Tibial nerve (tissue), 4 donors: Measurements from ENCODE around the gene ST8SIA6. TPM values are rescaled to one million over a fixed set of nuclear protein-coding genes. Genes with fewer than 3 reads are reported as not detected.
"Not testable (repeated sequence)": the region's sequence is repeated elsewhere in the genome, so short reads cannot be mapped to it uniquely, and the experiment has no call there.

Source experiments
- DNase-seq, 2 donors: peaks; one replicate each; pipeline ENCODE4 v3.0.0-alpha.2; 2019; ENCODE audit warnings: low spot score in 2 of 2
- H3K27ac ChIP-seq, 4 donors: fragments of 200-600 bp; sonication (generic) in 3 of 4; one replicate each; pipeline ENCODE4 v1.5.1; 2017 to 2019; ENCODE audit warnings: mild to moderate bottlenecking in 1 of 4
- H3K27me3 ChIP-seq, 2 donors: fragments of 200-600 bp; sonication (generic) in 1 of 2; one replicate each; pipeline versions ENCODE4 v1.5.1 to v1.6.0; 2017 to 2019
- H3K36me3 ChIP-seq, 3 donors: fragments of 200-600 bp; sonication (generic); one replicate each; pipeline ENCODE4 v1.5.1; 2018 to 2019
- H3K4me1 ChIP-seq, 4 donors: fragments of 200-600 bp; sonication (generic) in 3 of 4; one replicate each; pipeline ENCODE4 v1.5.1; 2017 to 2019
- H3K4me3 ChIP-seq, 4 donors: fragments of 200-600 bp; sonication (generic) in 3 of 4; one replicate each; pipeline ENCODE4 v1.5.1; 2017 to 2019; ENCODE audit warnings: mild to moderate bottlenecking in 1 of 4, moderate library complexity in 1 of 4
- H3K9me3 ChIP-seq, 4 donors: fragments of 200-600 bp; sonication (generic) in 3 of 4; one replicate each; pipeline ENCODE4 v1.5.1; 2017 to 2019
- CTCF ChIP-seq, 5 experiments: fragments of 200-600 bp in 3 of 5; fragments of 450-650 bp in 2 of 5; sonication (generic) in 3 of 5; IDR thresholded peaks; one replicate each; pipeline ENCODE4 v1.5.1; 2016 to 2019; ENCODE audit warnings: antibody characterized with exemption in 5 of 5, mild to moderate bottlenecking in 3 of 5, moderate library complexity in 2 of 5
- EP300 ChIP-seq, 2 donors: sonication (generic); formaldehyde crosslinking; IDR thresholded peaks; one replicate each; pipeline ENCODE4 v1.6.1; 2017; ENCODE audit warnings: antibody characterized with exemption in 2 of 2, mild to moderate bottlenecking in 1 of 2
- POLR2A ChIP-seq, 2 donors: fragments of 450-650 bp; IDR thresholded peaks; one replicate each; pipeline ENCODE4 v1.6.1; 2017; ENCODE audit warnings: antibody characterized with exemption in 2 of 2, mild to moderate bottlenecking in 2 of 2, moderate library complexity in 2 of 2
- WGBS, 2 donors: methylation state at CpG; one replicate each; pipeline ENCODE4 v1.1.5; 2018; 5-methylcytosine and 5-hydroxymethylcytosine counted together
- total RNA-seq, 4 donors: library from RNA; depleted of rRNA; stranded (reverse); fragments of >200 nt; gene quantifications; one replicate each; pipeline ENCODE4 v1.1.0, GENCODE V29; 2016

Gene ST8SIA6
- 1 to 10 TPM; 1.9 to 4.2 (median 3.5) TPM for total RNA-seq

- H3K36me3 ChIP-seq, result peaks cover 0 to 11% (median 0%) of the 10 kb centered on the region in 3 donors
- 6 to 9% methylated on average over 13 to 24 of the region's 91 CpGs for WGBS, 2 donors
- H3K27ac ChIP-seq, result peak within 1 kb of the TSS in 1 of 4 donors; percentile 60
- no peak for DNase-seq
- H3K4me1 ChIP-seq, result peaks cover 0 to 19% (median 5%) of the 10 kb centered on the region in 4 donors
- peaks cover 0 to 30% of the 10 kb centered on the region in 2 donors for H3K27me3 ChIP-seq
- H3K4me3 ChIP-seq, result peak within 1 kb of the TSS; percentile 29 to 49 (median 32)
- TF ChIP-seq CTCF (IDR thresholded peaks at IDR 0.05) (no peak), EP300 (IDR thresholded peaks at IDR 0.05) (no peak), POLR2A (IDR thresholded peaks at IDR 0.05) (no peak)
- H3K9me3 ChIP-seq, result peaks cover 0 to 13% (median 0%) of the 10 kb centered on the region in 4 donors
These were observed at the start of gene ST8SIA6 for GRCh38 chr10:17454161-17455014. TSS of gene ST8SIA6 (minus strand) at chr10:17454595. CDS start at chr10:17454255, 340 bp downstream.

- Histone ChIP-seq H3K27ac (no peak overlapping the region), H3K36me3 (no peaks in the 10 kb centered on the region), H3K4me3 (no peak overlapping the region), H3K4me1 (no peaks in the 10 kb centered on the region), H3K27me3 (no peaks in the 10 kb centered on the region), H3K9me3 (no peaks in the 10 kb centered on the region)
- TF ChIP-seq EP300 (IDR thresholded peaks at IDR 0.05), result no peak
- no peak for TF ChIP-seq CTCF (IDR thresholded peaks at IDR 0.05)
- no peak for TF ChIP-seq POLR2A (IDR thresholded peaks at IDR 0.05)
- no peak for DNase-seq
- WGBS, 2 donors, result 80 to 82% methylated on average over 7 of the region's 7 CpGs
These were observed 49.4 kb upstream of the ST8SIA6 start for GRCh38 chr10:17503795-17504194.

DNA sequence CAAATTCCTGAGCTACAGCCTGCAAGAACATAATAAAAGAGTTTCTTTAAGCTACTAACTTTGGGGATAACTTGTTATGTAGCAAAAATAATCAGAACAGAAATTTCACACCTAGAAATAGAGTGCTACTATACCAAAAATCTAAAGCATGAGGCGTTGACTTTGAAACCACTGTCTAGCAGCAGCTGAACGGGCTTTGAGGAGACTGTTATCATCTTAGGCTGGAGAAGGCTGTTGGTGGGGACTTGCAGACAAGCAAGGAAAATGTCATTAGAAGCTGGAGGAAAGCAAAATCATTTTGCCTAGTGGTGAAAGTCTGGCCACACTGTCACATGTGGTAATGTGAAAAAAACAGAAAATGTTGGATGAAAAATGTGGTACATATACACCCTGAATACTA is 48.4 kb upstream of the ST8SIA6 start:
- TF ChIP-seq EP300 (IDR thresholded peaks at IDR 0.05) (no peak), CTCF (IDR thresholded peaks at IDR 0.05) (no peak), POLR2A (IDR thresholded peaks at IDR 0.05) (no peak)
- no peak overlapping the region for H3K27ac ChIP-seq
- no peak overlapping the region for H3K4me3 ChIP-seq
- H3K27me3 ChIP-seq, result no peaks in the 10 kb centered on the region
- 83 to 90% methylated on average over 2 of the region's 2 CpGs for WGBS, 2 donors
- no peak for DNase-seq
- H3K9me3 ChIP-seq, result no peaks in the 10 kb centered on the region
- H3K4me1 ChIP-seq, result no peaks in the 10 kb centered on the region
- H3K36me3 ChIP-seq, result no peaks in the 10 kb centered on the region

GRCh38 chr10:17499014-17499413 is 44.6 kb upstream of the ST8SIA6 start:
- H3K36me3 ChIP-seq, H3K27me3 ChIP-seq, DNase-seq, H3K27ac ChIP-seq, H3K9me3 ChIP-seq, H3K4me3 ChIP-seq, H3K4me1 ChIP-seq: not testable (repeated sequence)
- WGBS, 2 donors, result 94% methylated on average over 5 of the region's 5 CpGs

DNA sequence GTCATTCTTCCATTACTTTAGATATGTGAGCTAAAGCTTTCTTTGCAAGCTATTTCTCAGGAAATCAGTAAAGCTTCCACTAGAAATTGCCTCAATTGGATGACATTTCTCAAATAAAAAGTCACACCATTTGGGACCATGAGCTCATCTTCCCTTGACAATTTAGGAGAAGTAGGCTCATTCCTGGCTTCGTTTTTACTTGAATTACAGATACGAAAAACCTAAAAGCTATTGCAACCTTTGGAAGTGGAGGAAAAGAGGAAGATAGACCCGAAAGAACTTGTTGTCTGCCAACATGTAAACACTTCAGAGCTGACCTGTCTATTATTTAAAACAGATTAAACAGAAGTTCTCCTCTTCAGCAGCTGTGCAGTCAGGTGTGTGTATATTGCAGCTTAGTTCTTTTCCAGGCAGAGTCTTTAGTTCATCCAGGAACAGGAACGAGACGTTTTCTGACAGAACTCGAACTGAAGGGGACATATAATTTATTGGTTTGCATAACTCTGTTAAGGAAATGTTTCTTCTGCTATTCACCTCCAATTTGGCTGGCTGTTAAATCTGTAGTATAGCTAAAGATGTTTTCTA is 43.1 kb upstream of the ST8SIA6 start:
- no peak overlapping the region for H3K4me3 ChIP-seq
- 49 to 71% methylated on average over 6 of the region's 6 CpGs for WGBS, 2 donors
- TF ChIP-seq POLR2A (IDR thresholded peaks at IDR 0.05), result no peak
- TF ChIP-seq EP300 (IDR thresholded peaks at IDR 0.05), result no peak
- TF ChIP-seq CTCF (IDR thresholded peaks at IDR 0.05), result no peak
- H3K27me3 ChIP-seq, result no peaks in the 10 kb centered on the region
- no peak for DNase-seq
- no peak overlapping the region for H3K27ac ChIP-seq
- H3K36me3 ChIP-seq, result no peaks in the 10 kb centered on the region
- H3K9me3 ChIP-seq, result no peaks in the 10 kb centered on the region
- H3K4me1 ChIP-seq, result no peaks in the 10 kb centered on the region
